Stimulated activated CD8-positive, alpha-beta memory T cell treated with anti-CD3 and anti-CD28 coated beads, Interleukin-15, amount 100 ng/mL, for 1 hour (primary cell): ENCODE results near the gene IFT81.
"Not testable (repeated sequence)": the region's sequence is repeated elsewhere in the genome, so short reads cannot be mapped to it uniquely, and the experiment has no call there.

Source experiments
- DNase-seq: peaks from one replicate; pipeline ENCODE4 v3.0.0-alpha.2; 2020; ENCODE audit warnings: low read depth

The IFT81 gene, protein sequence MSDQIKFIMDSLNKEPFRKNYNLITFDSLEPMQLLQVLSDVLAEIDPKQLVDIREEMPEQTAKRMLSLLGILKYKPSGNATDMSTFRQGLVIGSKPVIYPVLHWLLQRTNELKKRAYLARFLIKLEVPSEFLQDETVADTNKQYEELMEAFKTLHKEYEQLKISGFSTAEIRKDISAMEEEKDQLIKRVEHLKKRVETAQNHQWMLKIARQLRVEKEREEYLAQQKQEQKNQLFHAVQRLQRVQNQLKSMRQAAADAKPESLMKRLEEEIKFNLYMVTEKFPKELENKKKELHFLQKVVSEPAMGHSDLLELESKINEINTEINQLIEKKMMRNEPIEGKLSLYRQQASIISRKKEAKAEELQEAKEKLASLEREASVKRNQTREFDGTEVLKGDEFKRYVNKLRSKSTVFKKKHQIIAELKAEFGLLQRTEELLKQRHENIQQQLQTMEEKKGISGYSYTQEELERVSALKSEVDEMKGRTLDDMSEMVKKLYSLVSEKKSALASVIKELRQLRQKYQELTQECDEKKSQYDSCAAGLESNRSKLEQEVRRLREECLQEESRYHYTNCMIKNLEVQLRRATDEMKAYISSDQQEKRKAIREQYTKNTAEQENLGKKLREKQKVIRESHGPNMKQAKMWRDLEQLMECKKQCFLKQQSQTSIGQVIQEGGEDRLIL

DNA sequence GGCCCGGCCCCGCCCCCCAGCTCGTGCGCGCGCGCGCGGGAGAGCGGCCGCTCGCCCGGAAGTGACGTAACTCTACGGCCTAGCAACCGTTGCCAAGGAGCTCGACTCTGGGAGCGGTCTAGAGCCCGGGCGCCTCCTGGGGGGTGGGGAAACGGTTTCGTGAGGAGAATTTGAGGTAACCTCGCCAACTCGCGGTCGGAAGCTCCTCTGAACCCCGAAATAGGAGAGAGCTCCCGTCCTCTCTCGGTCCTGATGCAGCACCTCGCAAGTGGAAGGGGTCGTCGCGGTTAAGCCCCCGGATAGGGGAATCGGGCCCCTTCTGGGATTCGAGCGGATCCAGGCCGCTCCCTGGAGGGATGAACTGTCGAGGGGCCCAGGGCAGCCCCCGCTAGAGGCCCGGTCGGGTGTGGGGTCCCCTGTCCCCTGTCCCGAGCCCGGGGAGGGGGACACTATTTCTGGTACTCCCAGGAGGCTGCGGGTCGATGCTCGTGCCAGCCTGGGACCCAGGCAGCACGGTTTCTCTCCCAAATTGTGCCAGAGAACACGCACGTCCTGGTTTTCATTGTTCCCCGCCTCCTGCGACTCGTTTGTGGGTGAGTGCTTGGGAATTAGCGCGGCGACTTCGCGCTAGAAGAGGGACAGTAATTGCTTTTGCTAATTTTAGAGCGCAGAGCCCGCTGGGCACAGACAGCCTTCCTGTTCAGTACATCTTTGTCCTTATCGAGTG lies at the start of gene IFT81:
IFT81 (plus strand) TSS at position 89 of the 727 bp plus-strand sequence. CDS start 3,024 bp downstream, outside the sequence.
- peak; percentile 94 for DNase-seq

GRCh38 chr12:110075880-110076279 lies 48.3 kb upstream of the IFT81 start:
- no peak for DNase-seq

DNA sequence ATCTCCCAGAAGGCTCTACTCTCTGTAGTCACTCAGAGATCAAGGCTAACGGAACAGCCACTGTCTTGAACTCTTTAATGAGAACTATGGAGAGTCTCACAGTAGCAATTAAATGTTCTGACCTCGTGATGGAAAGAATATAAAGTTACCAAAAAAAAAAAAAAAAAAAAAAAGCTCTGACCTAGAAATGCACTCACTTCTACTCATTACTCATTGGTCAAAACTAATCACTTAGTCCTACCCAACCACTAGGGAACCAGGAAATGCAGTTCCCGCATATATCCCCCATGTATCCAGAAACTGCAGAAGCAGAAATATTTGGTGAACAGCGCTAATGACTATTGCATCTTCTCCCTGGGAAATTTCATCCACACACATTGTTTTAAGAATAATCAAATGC lies 46.4 kb upstream of the IFT81 start:
- DNase-seq, result no peak

DNA sequence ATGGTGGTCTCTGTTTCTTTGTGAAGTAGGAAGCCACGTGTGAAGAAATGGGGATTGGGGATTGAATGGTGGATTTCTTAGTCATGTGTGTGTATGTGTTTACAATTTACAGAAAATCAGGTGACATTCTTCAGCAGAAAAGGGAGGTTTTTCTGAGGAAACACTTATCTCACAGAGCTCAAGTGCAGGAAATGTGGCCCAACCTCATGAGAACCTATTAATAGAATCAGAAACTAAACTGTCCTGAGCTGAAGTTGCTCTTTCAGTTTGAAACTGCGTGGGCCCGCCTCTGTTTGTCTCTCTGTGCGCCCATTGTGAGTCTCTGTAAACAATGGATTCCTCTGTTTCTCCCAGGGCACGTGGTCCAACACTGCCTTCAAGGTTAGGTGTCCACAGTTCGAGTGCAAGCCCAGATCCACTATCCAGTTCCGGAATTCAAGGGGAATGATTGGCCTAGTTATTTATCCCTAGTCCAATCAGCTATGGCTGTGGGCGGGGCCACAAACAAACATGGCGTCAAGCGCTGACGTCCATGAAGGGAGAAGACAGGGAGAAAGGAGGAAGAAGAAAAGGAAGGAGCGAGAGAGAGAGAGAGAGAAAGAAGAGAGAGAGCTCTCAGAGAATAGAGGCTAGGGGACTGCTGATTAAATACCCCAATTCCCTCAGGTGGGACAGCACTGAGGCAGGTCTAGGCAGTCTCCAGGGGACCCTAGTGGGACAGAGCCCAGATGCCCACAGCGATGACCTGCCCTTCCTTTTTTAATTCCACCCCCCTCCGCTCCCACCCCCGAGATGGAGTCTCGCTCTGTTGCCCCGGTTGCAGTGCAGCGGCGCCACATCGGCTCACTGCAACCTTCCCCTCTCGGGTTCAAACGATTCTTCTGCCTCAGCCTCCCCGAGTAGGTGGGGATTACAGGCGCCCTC lies 44.4 kb upstream of the IFT81 start:
- peak; percentile 46 for DNase-seq

DNA sequence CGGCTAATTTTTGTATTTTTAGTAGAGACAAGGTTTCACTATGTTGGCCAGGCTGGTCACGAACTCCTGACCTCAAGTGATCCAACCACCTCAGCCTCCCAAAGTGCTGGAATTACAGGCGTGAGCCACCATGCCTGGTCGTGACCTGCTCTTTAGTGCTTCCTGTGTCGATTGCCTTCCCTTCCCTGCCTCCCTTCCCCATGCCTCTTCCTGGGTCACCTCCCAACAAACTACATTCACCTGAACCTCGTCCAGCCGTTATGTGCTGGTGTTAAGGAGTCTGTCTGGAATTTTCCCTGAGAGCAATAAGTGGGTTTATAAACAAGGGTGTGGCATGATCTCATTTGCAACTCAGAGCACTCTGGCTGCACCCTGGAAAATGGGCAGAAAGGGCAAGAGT lies 43.7 kb upstream of the IFT81 start:
- DNase-seq, result no peak

DNA sequence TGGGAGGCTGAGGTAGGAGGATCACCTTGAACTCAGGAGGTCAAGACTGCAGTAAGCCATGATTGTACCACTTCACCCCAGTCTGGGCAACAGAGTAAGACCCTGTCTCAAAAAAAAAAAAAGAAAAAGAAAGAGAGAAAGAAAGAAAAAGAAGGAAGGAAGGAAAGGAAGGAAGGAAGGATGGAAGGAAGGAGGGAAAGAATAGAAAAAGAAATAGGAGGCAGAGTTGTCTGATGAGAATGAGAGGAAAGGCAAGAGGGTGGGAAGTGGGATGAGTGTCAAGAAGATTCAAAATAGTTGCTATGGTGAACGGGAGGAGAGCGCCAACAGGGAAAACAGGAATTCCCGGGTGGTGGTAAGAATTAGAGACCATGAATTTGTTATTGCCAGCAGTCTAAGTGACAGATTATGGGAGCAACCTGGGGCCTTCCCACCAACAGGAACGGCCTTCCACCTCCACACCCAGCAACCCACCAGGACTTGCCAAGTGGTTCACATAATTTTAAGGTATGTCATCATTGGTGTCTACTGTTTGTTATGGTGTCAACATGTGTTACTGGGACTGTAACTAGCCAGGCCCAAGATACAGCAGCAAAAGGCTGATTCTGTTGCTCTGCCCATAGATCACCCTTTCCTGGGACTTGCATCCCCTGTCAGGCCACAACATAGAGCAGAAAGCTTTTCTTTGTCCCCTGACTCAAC lies 39.7 kb upstream of the IFT81 start:
- DNase-seq, result no peak

GRCh38 chr12:110088216-110088615 lies 35.9 kb upstream of the IFT81 start:
- not testable (repeated sequence) for DNase-seq

DNA sequence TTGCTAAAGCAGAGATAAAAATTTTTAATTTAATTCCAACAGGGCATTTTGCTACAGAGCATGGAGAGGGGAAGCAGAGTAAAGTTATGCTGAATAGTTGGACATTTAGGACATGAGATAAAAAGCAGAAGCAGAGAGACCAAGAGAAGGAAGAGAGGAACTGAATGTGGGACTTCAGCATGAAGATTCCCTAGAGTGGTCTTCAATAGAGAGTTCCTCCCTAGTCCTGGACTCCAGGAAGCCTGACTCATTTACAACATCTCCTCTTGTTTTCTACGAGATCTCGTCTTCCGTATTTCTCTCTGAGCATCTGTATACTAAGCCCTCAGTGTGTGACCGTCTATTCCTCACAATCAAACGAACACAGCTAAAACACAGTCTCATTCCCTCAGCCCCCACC lies 35.2 kb upstream of the IFT81 start:
- DNase-seq, result no peak

DNA sequence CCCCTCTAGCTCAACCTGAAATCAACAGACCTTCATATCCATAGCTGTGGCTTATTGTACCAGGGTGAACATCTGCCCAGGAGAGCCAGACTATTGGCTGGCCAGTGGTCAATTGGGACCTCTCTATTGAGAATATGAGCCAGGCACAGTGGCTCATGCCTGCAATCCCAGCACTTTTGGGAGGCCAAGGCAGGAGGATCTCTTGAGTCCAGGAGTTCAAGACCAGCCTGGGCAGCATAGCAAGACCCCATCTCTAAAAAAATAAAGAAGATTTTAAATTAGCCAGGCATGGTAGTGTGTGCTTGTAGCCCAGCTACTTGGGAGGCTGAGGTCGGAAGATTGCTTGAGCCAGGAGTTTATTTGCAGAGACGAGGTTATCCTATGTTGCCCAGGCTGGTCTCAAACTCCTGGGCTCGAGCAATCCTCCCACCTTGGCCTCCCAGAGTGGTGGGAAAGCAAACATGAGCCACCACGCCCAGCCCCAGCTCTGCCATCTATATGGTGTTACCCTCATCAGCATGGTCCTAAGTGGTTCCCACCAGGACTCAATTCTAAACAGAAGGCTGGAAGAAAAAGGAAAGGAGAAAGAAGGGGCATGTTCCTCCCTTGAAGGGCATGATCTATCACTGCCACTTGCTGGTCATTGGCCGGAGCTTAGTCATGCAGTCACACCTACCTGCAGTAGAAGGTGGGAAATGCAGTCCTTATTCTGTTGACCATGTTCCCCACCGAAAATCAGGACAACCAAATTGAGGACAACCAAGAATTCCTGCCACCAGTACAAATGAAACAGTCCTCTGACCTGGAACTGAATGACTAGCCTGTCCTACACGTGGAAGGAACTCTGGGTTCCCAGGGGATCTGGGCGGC lies 33.7 kb upstream of the IFT81 start:
- no peak for DNase-seq

GRCh38 chr12:110091136-110091711 lies 32.9 kb upstream of the IFT81 start:
- DNase-seq, result no peak

GRCh38 chr12:110093631-110094311 lies 30.4 kb upstream of the IFT81 start:
- DNase-seq, result no peak

GRCh38 chr12:110100315-110100970 lies 23.7 kb upstream of the IFT81 start:
- peak; percentile 43 for DNase-seq

DNA sequence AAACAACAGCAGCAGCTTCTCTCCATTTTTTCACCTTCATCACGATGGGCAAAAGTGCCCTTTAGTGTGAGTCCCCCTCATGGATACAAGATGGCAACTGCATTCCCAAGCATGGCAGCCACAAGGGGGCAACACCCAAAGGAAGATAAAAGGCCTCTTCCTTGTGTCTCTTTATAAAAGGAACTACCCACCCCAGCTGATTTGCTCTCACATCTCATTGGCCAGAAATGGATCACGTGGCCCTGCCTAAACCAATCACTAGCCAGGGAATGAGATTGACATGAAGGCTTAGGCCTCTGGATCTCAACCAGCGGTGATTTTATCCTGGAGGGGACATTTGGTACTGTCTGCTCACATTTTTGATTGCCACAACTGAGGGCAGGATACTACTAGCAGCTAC lies 21.9 kb upstream of the IFT81 start:
- DNase-seq, result no peak

DNA sequence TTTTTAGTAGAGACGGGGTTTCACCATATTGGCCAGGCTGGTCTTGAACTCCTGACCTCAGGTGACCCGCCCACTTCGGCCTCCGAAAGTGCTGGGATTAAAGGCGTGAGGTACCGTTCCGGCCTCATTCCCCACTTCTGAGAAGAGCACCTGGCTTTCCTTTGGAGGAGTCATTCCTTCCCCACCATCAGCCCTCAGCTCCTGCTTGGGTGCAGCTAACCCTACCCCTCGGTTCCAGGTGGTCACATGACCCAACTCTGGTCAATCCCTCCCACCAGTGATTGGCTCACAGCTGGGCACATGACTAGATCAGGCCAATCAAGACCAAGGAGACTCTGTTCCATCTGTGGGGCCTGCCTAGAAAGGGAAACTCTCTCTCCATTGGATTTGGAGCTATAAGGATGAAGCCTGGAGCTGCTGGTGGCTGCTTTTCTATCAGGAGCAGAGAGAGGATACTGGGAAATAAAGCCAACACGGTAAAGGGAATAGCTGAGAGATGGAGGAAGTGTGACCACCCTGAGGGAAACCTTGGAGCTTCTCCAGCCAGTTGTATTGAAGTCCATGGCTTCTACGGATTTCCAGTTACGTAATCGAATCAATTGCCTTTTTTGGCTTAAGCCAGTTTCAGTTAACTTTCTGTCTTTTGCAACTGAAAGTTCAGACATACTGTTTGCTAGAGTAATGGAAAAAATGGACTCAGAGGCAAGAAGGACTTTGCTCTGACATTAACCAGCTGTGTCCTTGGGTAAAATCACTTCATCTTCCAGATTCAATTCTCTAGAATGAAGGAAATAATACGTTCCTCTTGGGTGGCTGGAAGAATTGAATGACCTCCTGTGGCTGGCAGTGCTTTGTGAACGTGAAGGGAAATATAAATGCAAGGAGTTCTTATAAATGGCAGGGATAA lies 19.7 kb upstream of the IFT81 start:
- DNase-seq, result no peak

GRCh38 chr12:110105159-110105558 lies 19.0 kb upstream of the IFT81 start:
- no peak for DNase-seq

- no peak for DNase-seq
These were observed 18.2 kb upstream of the IFT81 start for GRCh38 chr12:110105986-110106385.
